Measurements from ENCODE around the gene OR7G3. TPM values are rescaled to one million over a fixed set of nuclear protein-coding genes. Genes with fewer than 3 reads are reported as not detected.

The OR7G3 gene
- total and polyA plus RNA-seq, 4 donors = not detected

- TF ChIP-seq SP1 (IDR thresholded peaks at IDR 0.05) = no peak
- TF ChIP-seq, protein P1, sequence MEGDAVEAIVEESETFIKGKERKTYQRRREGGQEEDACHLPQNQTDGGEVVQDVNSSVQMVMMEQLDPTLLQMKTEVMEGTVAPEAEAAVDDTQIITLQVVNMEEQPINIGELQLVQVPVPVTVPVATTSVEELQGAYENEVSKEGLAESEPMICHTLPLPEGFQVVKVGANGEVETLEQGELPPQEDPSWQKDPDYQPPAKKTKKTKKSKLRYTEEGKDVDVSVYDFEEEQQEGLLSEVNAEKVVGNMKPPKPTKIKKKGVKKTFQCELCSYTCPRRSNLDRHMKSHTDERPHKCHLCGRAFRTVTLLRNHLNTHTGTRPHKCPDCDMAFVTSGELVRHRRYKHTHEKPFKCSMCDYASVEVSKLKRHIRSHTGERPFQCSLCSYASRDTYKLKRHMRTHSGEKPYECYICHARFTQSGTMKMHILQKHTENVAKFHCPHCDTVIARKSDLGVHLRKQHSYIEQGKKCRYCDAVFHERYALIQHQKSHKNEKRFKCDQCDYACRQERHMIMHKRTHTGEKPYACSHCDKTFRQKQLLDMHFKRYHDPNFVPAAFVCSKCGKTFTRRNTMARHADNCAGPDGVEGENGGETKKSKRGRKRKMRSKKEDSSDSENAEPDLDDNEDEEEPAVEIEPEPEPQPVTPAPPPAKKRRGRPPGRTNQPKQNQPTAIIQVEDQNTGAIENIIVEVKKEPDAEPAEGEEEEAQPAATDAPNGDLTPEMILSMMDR (IDR thresholded peaks at IDR 0.05; ENCODE audit: low read depth, low read length, missing input control) = no peak
- TF ChIP-seq, protein P2, sequence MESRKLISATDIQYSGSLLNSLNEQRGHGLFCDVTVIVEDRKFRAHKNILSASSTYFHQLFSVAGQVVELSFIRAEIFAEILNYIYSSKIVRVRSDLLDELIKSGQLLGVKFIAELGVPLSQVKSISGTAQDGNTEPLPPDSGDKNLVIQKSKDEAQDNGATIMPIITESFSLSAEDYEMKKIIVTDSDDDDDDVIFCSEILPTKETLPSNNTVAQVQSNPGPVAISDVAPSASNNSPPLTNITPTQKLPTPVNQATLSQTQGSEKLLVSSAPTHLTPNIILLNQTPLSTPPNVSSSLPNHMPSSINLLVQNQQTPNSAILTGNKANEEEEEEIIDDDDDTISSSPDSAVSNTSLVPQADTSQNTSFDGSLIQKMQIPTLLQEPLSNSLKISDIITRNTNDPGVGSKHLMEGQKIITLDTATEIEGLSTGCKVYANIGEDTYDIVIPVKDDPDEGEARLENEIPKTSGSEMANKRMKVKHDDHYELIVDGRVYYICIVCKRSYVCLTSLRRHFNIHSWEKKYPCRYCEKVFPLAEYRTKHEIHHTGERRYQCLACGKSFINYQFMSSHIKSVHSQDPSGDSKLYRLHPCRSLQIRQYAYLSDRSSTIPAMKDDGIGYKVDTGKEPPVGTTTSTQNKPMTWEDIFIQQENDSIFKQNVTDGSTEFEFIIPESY (IDR thresholded peaks at IDR 0.05) = no peak
- no peak for TF ChIP-seq RXRA (IDR thresholded peaks at IDR 0.05)
- no peak for TF ChIP-seq ATF3 (IDR thresholded peaks at IDR 0.05)
- no peak for TF ChIP-seq JUND (IDR thresholded peaks at IDR 0.05)
- no peak for TF ChIP-seq NR2F2 (IDR thresholded peaks at IDR 0.05)
- WGBS = 37% methylated on average over 2 of the region's 2 CpGs
- no peak within 1 kb of the TSS for H3K27ac ChIP-seq (ENCODE audit: low read depth in 1 of 2, low read length in 2 of 2)
- H3K4me1 ChIP-seq (ENCODE audit: control insufficient read depth in 4 of 4, insufficient read depth in 4 of 4, low read length in 3 of 4) = no peaks in the 10 kb centered on the region
- DNase-seq (ENCODE audit: low spot score) = no peak
- no peaks in the 10 kb centered on the region for H3K36me3 ChIP-seq (ENCODE audit: control insufficient read depth in 4 of 4, insufficient read depth in 3 of 4, low read depth in 1 of 4, low read length in 3 of 4)
- H3K27me3 ChIP-seq (ENCODE audit: control insufficient read depth in 4 of 4, insufficient read depth in 4 of 4, low read length in 3 of 4) = no peaks in the 10 kb centered on the region
- no peak within 1 kb of the TSS for H3K9ac ChIP-seq (ENCODE audit: low read depth in 1 of 2, low read length in 2 of 2)
- no peaks in the 10 kb centered on the region for H3K9me3 ChIP-seq (ENCODE audit: control insufficient read depth in 4 of 4, low read length in 3 of 4)
- no peak within 1 kb of the TSS for H3K4me3 ChIP-seq (ENCODE audit: low read depth in 1 of 3, low read length in 3 of 3)
These were observed 40.0 kb downstream of the OR7G3 start, which contains the start of gene OR1M1 for GRCh38 chr19:9086761-9087160. OR1M1 (plus strand) TSS chr19:9087061; CDS start chr19:9093245, 6,184 bp downstream.

DNA sequence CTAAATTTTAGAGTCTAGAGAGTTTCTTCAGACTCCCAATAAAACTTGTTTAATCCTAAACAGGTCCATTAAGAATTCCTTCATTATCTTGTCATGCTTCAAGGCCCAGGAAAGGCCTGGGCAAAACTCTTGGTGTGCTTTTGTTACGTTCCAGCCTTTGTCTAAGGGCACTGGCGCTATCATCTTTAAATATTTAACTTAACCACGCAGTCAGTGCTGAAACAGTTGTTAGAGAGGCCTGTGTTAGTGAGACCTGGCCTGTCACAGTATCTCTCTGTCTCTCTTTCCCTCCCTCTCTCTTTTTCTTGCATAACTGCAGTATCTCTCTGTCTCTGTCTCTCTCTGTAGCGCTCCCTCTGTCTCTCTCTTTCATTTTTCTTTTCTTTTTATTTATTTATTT, 48.1 kb downstream of the OR7G3 start:
- Histone ChIP-seq H3K9ac (ENCODE audit: low read depth in 1 of 2, low read length in 2 of 2) (no peak overlapping the region), H3K36me3 (ENCODE audit: control insufficient read depth in 4 of 4, insufficient read depth in 3 of 4, low read depth in 1 of 4, low read length in 3 of 4) (no peaks in the 10 kb centered on the region), H3K27ac (ENCODE audit: low read depth in 1 of 2, low read length in 2 of 2) (no peak overlapping the region), H3K4me1 (ENCODE audit: control insufficient read depth in 4 of 4, insufficient read depth in 4 of 4, low read length in 3 of 4) (no peaks in the 10 kb centered on the region), H3K9me3 (ENCODE audit: control insufficient read depth in 4 of 4, low read length in 3 of 4) (no peaks in the 10 kb centered on the region), H3K4me3 (ENCODE audit: low read depth in 1 of 3, low read length in 3 of 3) (no peak overlapping the region), H3K27me3 (ENCODE audit: control insufficient read depth in 4 of 4, insufficient read depth in 4 of 4, low read length in 3 of 4) (no peaks in the 10 kb centered on the region)
- TF ChIP-seq FOXA2 (IDR thresholded peaks at IDR 0.05) (no peak), FOXA1 (IDR thresholded peaks at IDR 0.05) (no peak), SP1 (IDR thresholded peaks at IDR 0.05) (no peak), REST (IDR thresholded peaks at IDR 0.05) (no peak)
- TF ChIP-seq, protein P1 (IDR thresholded peaks at IDR 0.05; ENCODE audit: low read depth, low read length, missing input control) = no peak
- TF ChIP-seq, protein P2 (IDR thresholded peaks at IDR 0.05) = no peak
- DNase-seq (ENCODE audit: low spot score) = no peak
- 77% methylated on average over 4 of the region's 4 CpGs for WGBS

Data from liver (tissue), 9 donors.